Small intestine (tissue), 7 donors: ENCODE data around the gene TRPC4. TPM values are rescaled to one million over a fixed set of nuclear protein-coding genes. Genes with fewer than 3 reads are reported as not detected.

Experiments
- DNase-seq, 2 donors: peaks; one replicate each; pipeline versions ENCODE4 v3.0.0 to v3.0.0-alpha.2; 2013
- FAIRE-seq: peaks from 2 replicates; lab custom pipeline; 2012; peaks lifted over from hg19 to GRCh38; lab: Jason Lieb, UNC
- H3K27ac ChIP-seq, 3 donors: one replicate each; pipeline ENCODE4 v1.5.1; 2013; ENCODE audit warnings: low read length in 2 of 3, mild to moderate bottlenecking in 2 of 3, control low read depth in 1 of 3, inconsistent platforms in 1 of 3, low read depth in 1 of 3, moderate library complexity in 1 of 3
- H3K27me3 ChIP-seq, 3 donors: one replicate each; pipeline ENCODE4 v1.6.1; 2013; ENCODE audit warnings: low read length in 3 of 3, inconsistent platforms in 1 of 3; ENCODE audit not compliant: control insufficient read depth in 3 of 3, insufficient read depth in 3 of 3
- H3K36me3 ChIP-seq, 3 donors: one replicate each; pipeline ENCODE4 v1.6.1; 2013; ENCODE audit warnings: low read length in 3 of 3, inconsistent platforms in 1 of 3, low read depth in 1 of 3, mild to moderate bottlenecking in 1 of 3, moderate library complexity in 1 of 3; ENCODE audit not compliant: control insufficient read depth in 3 of 3, insufficient read depth in 2 of 3
- H3K4me1 ChIP-seq, 3 donors: one replicate each; pipeline ENCODE4 v1.6.1; 2013; ENCODE audit warnings: low read length in 2 of 3, inconsistent platforms in 1 of 3, low read depth in 1 of 3, mild to moderate bottlenecking in 1 of 3, moderate library complexity in 1 of 3; ENCODE audit not compliant: control insufficient read depth in 3 of 3, insufficient read depth in 2 of 3
- H3K4me3 ChIP-seq, 3 donors: one replicate each; pipeline ENCODE4 v1.5.1; 2013; ENCODE audit warnings: low read length in 3 of 3, control low read depth in 1 of 3, inconsistent platforms in 1 of 3, low read depth in 1 of 3, mild to moderate bottlenecking in 1 of 3, moderate library complexity in 1 of 3
- H3K9me3 ChIP-seq, 2 donors: one replicate each; pipeline ENCODE4 v1.6.1; 2013; ENCODE audit warnings: low read depth in 1 of 2, low read length in 1 of 2; ENCODE audit not compliant: control insufficient read depth in 2 of 2, insufficient read depth in 1 of 2
- whole genome bisulfite sequencing, 3 donors: extraction: QIAGEN DNeasy Blood & Tissue Kit; methylation state at CpG; one replicate each; pipeline ENCODE4 v1.1.7; 2013; 5-methylcytosine and 5-hydroxymethylcytosine counted together
- polyA plus RNA-seq, 4 donors: library from polyadenylated mRNA; stranded (reverse) in 3 of 4; unstranded in 1 of 4; fragments of 200-250 nt in 3 of 4; fragments of 120-200 nt in 1 of 4; gene quantifications; one replicate each; pipeline versions ENCODE4 v1.2.1 to v1.2.3, GENCODE V29; 2013
- donor health status: healthy with polysubstance abuse.
- donor health status: control.
- donor health status: control.
- donor health status: Bipolar disorder and iron deficiency.
- donor health status: healthy.

TRPC4 gene
- polyA plus RNA-seq, 4 donors: 0.04 to 0.27 (median 0.18) TPM; not detected in 1

- no peaks in the 10 kb centered on the region for H3K27me3 ChIP-seq
- no peak overlapping the region for H3K27ac ChIP-seq
- DNase-seq (no peak), FAIRE-seq (no peak)
- H3K4me1 ChIP-seq: no peaks in the 10 kb centered on the region
- H3K36me3 ChIP-seq: no peaks in the 10 kb centered on the region
- 40 to 58% (median 49%) methylated on average over 5 of the region's 5 CpGs for WGBS, 3 donors
- H3K9me3 ChIP-seq: no peaks in the 10 kb centered on the region
- no peak overlapping the region for H3K4me3 ChIP-seq
Observed at GRCh38 chr13:37747071-37747612, 122.4 kb downstream of the TRPC4 start.

- Histone ChIP-seq H3K4me1 (no peaks in the 10 kb centered on the region), H3K9me3 (no peaks in the 10 kb centered on the region), H3K4me3 (no peak overlapping the region), H3K27ac (no peak overlapping the region), H3K36me3 (no peaks in the 10 kb centered on the region), H3K27me3 (no peaks in the 10 kb centered on the region)
- 68 to 78% (median 69%) methylated on average over 7 of the region's 7 CpGs for WGBS, 3 donors
- FAIRE-seq (no peak), DNase-seq (no peak)
Observed at GRCh38 chr13:37741536-37741935, 128.0 kb downstream of the TRPC4 start.

GRCh38 chr13:37736045-37736444, 133.5 kb downstream of the TRPC4 start:
- Histone ChIP-seq H3K36me3 (no peaks in the 10 kb centered on the region), H3K4me1 (no peaks in the 10 kb centered on the region), H3K4me3 (no peak overlapping the region), H3K27me3 (no peaks in the 10 kb centered on the region), H3K27ac (no peak overlapping the region), H3K9me3 (no peaks in the 10 kb centered on the region)
- DNase-seq (no peak), FAIRE-seq (no peak)
- 58 to 80% (median 60%) methylated on average over 3 of the region's 3 CpGs for WGBS, 3 donors

DNA sequence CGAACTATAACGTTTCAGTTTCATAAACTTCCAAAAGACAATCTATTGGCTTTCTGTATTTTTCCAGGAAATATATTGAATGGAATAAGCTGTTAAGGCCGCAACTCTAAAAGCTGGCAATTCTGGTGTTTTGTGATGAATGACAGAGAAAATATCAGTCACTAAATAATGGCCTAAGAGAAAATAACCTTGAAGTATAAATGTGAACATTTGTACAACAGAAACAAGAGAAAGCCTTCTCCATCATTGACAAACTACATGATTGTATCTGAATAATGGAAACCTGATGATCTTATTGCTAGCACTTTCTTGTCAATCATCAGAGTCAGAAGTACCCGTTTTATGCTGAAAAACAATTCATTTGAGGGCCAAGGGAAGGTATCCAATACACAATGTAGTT, 134.3 kb downstream of the TRPC4 start:
- Histone ChIP-seq H3K4me3 (no peak overlapping the region), H3K27ac (no peak overlapping the region), H3K36me3 (no peaks in the 10 kb centered on the region), H3K27me3 (no peaks in the 10 kb centered on the region), H3K9me3 (no peaks in the 10 kb centered on the region), H3K4me1 (no peaks in the 10 kb centered on the region)
- FAIRE-seq (no peak), DNase-seq (no peak)
- WGBS, 3 donors: 54 to 64% (median 63%) methylated on average over 4 of the region's 4 CpGs

- Histone ChIP-seq H3K36me3 (no peaks in the 10 kb centered on the region), H3K9me3 (no peaks in the 10 kb centered on the region), H3K4me3 (no peak overlapping the region), H3K4me1 (no peaks in the 10 kb centered on the region), H3K27ac (no peak overlapping the region), H3K27me3 (no peaks in the 10 kb centered on the region)
- WGBS, 3 donors: 88 to 91% (median 90%) methylated on average over 4 of the region's 4 CpGs
- DNase-seq: no peak
- no peak for FAIRE-seq
Observed at GRCh38 chr13:37729876-37730275, 139.7 kb downstream of the TRPC4 start.

- Histone ChIP-seq H3K36me3 (no peaks in the 10 kb centered on the region), H3K9me3 (no peaks in the 10 kb centered on the region), H3K27me3 (no peaks in the 10 kb centered on the region), H3K4me1 (no peaks in the 10 kb centered on the region), H3K4me3 (no peak overlapping the region), H3K27ac (no peak overlapping the region)
- whole genome bisulfite sequencing, 3 donors: 53 to 67% (median 59%) methylated on average over 8 of the region's 8 CpGs
- no peak for FAIRE-seq
- DNase-seq: no peak
Observed at GRCh38 chr13:37716420-37717195, 153.0 kb downstream of the TRPC4 start.

- Histone ChIP-seq H3K36me3 (no peaks in the 10 kb centered on the region), H3K4me1 (no peaks in the 10 kb centered on the region), H3K9me3 (no peaks in the 10 kb centered on the region), H3K4me3 (no peak overlapping the region), H3K27ac (no peak overlapping the region), H3K27me3 (no peaks in the 10 kb centered on the region)
- DNase-seq: no peak
- FAIRE-seq: no peak
- 66 to 70% (median 67%) methylated on average over 6 of the region's 6 CpGs for WGBS, 3 donors
Observed at GRCh38 chr13:37715606-37716015, 154.0 kb downstream of the TRPC4 start.

DNA sequence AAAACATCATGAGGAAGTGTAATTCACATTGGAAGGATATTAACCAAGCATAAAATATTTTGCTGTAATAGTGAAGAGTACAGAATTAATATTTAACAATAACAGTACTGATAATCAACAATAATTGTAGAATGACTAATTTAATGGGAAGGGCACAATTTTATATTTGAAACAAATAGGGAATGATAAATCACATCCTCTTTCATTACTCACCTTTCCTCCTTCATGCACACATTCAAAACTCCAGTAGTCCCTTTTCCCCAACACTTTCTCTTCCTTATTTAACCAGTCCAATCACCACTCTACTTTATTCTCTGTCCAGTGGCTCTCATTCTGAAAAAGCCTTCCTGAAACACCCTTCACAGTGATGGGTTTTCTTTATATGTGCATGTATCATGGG, 160.3 kb downstream of the TRPC4 start:
- no peaks in the 10 kb centered on the region for H3K27me3 ChIP-seq
- H3K4me1 ChIP-seq: no peaks in the 10 kb centered on the region
- no peaks in the 10 kb centered on the region for H3K36me3 ChIP-seq
- H3K9me3 ChIP-seq: no peaks in the 10 kb centered on the region
- DNase-seq: no peak
- H3K27ac ChIP-seq: no peak overlapping the region
- FAIRE-seq: no peak
- no peak overlapping the region for H3K4me3 ChIP-seq
